HG02870 (cell line): Measurements from ENCODE around the gene GPC6.

Experiments
- ATAC-seq: cut with Tn5 transposase; IDR thresholded peaks from one replicate; pipeline ENCODE4 v1.9.1; 2021; ENCODE audit warnings: mild to moderate bottlenecking, moderate library complexity; ENCODE audit not compliant: unreplicated experiment

Gene GPC6

DNA sequence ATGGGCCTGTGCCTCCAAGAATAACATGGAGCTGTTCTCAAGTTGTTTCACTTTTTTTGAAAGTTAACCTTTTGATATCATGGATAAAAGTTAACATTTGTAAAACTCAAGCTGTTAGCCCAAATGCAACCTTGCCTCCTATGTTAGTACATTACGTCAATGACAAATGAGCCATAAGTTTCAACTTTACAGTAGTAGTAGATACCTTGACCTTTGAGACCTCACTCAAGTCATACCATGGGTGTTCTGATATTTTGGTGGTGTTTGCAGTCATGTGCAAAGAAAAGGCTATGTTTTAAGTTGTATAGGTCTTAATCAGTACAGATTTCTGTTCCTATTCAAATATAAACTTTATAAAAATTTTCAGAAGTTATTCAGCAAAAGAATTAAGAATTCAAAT is 539.2 kb downstream of the GPC6 start:
- ATAC-seq: no peak

DNA sequence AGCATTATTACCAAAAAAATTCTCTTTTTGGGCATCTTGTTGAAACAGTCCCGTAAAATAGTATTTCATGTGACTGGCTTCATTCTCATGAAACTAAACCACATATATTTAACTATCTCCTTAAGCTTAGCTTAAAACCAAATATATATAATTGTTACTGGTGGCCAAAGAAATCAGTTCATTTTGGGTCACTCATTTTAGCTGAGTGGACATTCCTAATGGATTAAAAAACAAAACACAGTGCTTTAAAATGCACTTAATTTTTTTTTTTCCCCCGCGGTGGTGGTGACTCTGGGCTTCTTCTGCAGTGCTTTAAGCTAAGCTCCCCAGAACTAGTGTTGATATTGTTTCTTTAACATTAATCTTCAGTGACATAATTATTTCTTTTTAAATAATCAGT is 540.1 kb downstream of the GPC6 start:
- no peak for ATAC-seq

DNA sequence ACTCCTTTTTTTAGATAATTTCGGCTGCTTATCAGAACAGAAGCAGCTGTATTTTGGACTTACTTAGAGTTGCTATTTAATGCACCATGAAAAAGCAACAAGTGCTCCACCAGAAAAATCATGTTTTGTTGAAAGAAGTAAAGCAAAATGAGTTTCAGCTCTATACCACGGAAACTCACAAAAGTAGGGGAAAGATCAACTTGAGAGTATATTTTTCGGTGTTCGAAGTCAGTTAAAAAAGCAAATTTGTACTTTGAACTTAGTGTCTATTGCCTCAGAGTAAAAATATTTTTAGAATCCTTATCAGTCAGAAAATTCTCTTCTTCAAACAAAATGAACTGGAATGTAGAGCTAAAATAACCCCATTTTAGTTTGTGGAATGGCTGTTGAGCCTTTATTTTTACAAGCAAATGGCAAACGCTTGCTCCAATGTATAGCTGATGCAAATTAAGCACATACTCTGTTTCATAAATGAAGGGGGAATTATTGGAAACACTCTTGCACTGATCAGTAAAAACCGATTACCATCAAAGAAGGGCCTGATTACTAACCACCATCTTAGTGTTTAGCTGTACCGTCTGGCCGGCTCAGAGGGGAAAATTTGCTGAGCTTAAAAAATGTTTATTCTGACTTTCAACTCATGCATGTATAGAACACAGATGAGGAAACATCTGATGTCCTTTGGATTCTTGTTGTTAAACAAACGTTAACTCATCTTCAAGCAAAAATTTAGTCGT is 540.7 kb downstream of the GPC6 start:
- ATAC-seq: no peak

DNA sequence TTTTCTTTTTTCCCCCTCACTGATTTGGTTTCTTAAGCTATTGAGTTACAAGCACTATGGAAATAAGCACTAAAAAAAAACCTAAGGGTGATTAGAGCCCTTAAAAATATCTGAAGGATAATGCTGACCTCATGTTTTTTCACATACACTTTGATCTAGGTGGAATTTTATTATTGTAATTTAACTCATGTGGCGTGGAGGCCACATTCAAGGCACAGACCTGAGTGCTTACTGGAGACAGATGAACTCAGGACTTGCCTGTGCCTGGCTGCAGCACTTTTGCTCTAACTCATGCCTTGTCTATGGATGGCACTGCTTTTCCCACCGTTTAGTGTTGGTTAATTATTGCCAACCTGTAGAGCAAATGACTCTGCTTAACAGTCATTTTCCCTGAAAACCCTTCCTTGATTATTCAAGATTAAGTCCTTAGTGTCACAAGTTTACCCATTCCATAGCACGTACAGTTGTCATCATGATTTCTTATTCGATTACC is 541.4 kb downstream of the GPC6 start:
- no peak for ATAC-seq

DNA sequence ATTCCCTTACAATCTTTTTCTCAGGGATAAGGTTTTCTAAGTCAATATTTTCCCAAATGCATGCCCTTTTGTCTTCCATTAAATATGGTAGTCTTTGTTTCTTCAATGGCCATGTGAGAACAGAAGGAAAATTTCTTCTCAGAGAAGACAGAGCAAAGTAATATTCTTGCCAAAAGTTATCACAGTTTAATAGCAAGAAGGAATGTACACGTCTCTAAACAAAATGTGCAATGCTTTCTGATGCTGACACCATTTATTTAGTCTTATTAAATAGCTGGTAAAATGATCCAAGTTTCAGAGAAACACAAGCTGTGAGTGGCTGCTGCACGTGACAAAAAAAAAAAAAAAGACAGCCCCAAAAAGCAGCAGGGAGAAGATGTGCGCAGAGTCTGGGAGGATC is 542.5 kb downstream of the GPC6 start:
- no peak for ATAC-seq

DNA sequence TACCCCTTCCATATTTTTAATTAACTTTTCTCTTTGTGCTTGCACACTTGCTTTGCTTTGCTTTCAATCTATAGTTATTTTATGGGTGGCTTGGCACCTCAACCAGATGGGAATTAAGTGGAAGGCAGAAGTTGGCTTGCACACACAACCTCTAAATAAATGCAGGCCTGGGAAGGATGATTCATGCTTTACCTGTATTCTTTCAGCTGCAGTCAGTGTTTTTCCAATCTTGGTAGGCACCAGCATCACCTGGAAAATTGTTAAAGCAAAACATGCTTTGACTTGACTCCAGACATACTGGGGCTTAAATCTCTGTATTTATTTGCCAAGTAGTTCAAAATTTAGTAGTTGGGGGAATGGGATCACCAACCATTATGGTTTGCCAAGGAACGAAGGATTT is 543.0 kb downstream of the GPC6 start:
- ATAC-seq: no peak

DNA sequence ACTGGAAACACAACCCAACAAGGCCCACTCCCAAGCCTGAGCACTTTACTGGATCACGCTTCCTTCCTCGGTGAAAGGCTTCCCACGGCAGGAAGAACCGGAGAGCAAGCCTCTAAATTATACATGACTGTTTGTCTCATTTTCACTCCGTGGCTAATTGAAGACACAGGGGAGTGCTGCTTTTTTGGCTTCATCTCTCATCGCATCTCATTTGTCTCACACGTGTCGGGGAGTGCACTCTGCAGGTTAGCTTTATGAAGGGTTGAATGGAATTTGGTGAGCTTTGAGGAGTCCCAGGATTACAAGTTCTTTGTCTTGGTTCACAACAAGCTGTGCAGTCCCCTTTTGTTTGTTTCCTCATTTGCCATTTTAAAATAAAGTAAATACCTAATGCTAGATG is 544.6 kb downstream of the GPC6 start:
- no peak for ATAC-seq

DNA sequence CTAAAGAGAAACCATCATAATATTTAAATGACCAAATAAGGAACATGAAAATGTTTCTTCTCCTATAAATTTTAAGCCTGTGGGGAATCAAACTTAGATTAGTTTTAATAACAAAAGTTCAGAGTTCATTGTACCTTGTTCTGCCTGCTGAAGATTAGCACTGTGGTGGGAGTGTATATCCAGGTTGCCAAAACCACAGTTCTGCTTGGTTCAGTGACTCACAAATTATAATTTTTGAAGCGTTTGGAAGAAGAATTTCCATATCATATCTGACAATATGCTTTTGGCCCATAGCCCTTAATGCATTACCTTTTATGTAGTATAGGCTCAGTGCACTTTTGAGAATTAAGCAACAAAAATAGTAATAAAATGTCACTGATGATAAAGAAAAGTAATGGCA is 545.2 kb downstream of the GPC6 start:
- ATAC-seq: no peak

DNA sequence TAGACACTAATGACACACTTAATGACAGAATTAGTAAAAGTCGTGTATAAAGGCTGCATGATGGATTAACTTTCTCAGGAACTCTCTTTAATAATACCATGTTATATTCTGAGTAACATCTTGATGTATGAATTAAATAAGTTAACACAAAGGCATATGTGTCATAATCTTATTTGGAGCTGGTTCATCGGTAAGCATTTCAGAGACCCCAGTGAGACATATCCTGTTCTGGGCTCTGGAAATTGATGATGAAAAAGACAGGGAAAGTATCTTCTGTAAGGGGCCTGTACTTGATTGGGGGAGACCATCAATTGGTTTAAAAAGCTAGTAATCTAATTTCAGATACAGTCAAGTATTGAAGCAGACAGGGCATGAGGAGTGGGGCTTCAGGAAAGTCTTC is 547.9 kb downstream of the GPC6 start:
- no peak for ATAC-seq

DNA sequence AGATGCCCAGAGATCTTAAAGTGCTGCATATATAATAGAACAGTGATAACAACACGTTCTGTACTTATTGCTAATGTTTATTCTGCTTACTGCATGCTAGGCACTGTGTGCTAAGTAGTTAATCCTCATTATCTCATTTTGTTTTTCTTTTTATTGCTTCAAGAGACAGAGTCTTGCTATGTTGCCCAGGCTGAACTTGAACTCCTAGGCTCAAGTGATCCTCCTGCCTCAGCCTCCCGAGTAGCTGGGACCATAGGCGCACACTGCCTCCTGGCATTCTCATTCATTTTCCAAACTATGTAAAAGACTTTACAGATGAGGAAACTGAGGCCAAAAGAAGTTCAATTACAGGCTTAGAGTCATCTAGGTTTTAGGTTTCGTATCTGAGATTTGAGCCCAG is 548.4 kb downstream of the GPC6 start:
- ATAC-seq: no peak

DNA sequence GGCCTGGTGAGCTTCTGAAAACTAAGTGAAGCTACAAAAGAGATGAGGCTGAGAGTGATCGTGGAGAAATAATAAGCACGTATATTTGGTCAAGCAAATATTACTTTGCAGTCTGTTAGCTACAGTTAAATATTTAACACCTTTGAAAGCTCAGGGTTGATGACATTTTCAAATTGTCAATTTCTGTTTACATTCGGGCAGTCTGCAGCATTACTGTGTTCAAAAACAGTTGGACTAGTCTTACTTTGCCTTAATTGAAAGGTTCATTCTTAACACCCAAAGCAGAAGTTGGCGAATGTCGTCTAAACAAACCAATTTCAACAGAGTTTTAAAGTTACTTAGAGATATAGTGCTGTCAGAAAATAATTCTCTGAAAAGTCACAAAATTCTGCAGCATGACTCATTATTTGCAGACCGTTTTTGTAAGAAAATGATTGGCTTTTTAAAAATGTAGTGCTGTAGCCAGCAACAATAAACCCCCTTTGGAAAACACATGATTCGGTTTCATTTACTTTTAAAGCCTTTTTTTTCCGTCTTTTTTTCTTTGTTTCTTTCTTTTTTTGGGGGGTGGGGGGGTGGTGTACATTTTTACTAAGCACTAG is 549.0 kb downstream of the GPC6 start:
- ATAC-seq: no peak

DNA sequence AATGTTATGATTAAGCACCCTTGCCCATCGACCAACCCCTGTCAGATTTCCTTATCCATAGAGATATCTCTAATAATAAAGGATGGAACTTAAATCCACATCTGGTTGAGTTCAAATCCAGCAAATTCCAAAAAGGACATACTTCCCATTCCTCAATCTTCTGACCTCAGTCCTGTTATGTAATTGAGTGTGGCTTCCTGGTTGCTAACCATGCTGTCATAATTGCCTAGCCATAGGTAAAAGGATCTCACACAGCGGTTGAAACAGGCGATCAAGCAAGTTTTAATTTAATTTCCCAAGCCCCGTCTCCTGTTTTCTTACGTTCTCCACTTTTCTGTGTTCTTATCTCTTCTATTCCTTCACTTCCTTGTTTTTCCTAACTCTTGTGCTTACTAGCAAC is 550.3 kb downstream of the GPC6 start:
- ATAC-seq: no peak

DNA sequence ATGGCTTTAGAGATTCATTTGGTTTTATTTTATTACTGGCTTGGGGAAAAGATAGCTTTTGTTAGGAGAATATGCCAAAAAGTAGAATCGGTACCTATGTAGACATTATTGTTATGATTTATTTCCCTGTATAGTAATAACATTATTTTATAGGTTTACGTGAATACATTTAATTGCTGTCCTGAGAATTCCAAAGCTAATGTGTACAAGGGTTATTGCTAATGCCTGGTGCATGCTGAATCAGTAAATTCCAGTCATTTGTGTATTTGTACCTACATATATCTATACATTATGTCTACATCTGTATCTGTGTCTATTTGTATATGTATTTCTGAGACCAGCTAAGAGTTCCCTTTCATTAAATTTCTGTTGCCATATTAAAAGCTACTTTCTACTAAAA is 550.9 kb downstream of the GPC6 start:
- no peak for ATAC-seq

DNA sequence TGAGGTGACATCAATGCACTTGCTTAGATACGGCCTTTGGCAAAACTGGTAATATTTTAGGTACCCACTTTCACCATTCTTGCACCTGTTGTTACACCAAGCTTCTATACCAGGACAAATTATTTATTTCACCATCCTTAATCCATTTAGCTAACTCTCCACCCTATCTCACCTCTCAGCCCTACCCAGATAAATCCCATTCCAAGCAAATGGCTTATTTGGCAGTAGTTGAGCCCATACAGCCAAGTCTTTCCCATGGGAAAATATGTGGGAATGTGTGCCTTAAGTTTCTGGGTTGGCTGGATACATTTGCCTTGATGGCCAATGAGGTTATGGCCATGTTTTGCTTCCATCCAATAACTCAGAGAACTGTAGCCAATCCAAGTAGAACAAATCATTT is 551.9 kb downstream of the GPC6 start:
- no peak for ATAC-seq

DNA sequence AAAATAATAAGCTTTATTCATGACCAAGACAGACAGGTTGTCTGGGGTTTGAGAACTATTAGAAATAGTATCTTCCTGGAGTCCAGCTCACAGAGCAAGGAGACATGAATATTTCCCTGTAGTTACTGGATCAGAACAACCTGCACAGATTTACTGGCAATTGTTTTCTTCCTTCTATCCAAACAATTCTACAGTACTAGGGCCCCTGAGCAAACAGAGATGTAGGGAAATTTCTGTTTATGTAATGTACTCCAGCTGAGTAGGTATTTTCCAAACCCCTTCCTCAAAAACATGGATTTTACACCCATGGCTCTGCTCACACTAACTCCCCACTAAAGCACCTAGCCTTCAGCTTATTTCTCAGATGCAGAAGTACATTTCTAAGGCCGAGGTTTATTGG is 557.6 kb downstream of the GPC6 start:
- ATAC-seq: no peak

DNA sequence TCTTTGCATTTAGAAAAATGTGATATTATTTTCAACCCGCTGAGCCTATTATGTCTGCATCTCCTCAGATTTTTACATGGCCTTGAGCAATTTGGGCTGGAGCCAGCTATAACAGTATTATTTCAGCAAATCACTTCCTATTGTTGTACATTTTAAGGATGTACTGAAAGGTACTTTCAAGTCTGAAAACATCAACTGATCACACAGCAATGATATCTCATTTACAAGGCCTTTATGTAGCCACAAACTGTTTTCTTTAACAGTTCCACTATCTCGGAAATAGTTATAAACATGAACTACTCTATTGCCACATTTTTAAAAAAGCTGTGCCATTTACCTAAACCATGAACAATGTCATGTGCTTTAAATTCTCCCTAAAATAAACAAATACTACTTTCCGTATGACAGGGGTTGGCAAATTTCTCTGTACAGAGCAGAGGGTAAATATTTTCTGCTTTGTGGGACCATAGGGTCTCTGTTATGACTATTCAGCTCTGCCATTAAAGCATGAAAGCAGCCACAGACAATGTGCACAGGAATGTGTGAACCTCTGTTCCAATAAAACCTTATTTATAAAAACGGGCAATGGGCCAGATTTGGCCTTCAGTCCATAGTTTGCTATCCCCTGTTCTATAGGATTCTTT is 560.4 kb downstream of the GPC6 start:
- no peak for ATAC-seq

DNA sequence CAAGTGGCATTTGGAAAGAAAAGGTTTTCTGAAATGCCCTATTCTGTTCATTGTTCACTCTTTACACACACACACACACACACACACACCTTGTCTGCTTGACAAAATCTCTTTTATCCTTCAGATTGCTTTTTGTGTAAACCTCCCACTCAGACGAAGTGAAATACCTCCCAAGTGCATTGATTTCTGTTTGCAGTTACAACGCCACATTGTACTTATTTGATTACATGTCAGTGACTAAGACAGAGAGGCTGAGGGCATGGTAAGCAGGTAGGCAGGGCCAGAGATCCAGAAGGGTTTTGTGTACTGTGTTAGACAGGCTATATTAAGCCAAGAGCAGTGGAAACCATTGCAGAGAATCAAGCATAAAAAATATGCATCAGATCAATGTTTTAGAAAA is 561.8 kb downstream of the GPC6 start:
- ATAC-seq: no peak

DNA sequence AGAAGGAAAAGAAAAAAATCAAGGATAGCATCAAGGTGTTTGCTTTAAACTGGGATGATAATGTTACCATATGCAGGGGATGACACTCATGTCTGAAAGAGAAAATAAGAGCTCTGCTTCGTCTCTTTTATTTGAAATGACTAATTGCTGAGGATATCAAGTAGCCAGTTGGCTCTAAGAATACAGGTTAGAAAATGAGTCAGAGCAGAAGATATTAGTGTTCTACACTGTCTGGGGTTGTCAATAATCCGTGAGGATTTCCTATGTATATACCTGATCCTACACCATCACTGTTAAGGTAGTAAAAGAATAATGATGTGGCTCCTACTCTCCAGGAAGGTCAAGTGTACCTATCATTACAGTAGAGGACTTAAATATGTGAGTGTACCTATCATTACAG is 562.5 kb downstream of the GPC6 start:
- ATAC-seq: no peak

DNA sequence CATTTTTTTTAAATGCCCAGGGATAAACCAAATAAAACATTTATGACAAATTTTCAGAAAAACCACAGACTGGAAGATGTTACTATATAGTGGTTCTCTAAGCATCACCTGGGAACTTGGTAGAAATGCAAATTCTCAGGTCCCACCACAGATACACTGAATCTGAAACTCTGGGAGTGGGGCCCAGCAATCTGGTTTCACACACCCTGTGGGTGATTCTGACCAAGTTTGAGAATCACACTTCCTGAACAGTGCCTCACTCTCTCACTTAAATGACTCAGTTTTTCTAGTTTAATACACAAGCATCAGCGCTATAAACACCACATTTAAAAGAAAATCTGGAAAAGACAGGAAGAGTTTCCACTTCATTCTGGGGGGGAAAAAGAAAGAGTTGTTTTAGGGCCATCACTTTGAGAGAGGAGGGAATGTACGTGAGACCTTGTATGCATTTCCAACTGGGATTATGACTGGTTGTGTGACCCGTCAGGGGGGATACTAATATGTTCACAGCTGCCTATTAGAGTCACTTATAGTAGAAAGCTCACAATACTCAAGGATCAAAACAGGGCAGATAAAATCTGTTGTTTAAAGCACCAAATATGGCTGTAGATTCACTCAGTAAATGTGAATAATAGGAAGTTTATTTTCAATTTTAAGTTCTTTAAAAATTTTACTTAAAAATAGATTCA is 567.7 kb downstream of the GPC6 start:
- ATAC-seq: peak; percentile 86

DNA sequence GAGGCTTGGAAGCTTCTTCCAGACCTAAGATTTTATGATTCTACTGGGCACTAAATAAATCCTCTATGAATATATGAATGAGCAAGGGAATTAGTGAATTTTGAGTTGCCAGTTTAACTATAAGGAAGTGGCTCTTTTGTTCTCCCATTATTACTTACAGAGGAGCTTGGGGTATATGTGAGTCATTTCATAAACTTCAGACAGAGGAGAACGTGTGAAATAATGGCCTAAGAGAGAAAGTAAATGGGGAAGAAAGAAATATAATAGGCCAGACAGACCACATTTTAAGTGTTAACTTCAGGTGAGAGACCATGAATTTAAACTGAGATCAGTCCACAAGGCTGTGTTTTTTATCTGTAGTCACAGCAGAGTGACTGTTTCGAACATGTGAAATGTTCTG is 570.9 kb downstream of the GPC6 start:
- ATAC-seq: no peak

DNA sequence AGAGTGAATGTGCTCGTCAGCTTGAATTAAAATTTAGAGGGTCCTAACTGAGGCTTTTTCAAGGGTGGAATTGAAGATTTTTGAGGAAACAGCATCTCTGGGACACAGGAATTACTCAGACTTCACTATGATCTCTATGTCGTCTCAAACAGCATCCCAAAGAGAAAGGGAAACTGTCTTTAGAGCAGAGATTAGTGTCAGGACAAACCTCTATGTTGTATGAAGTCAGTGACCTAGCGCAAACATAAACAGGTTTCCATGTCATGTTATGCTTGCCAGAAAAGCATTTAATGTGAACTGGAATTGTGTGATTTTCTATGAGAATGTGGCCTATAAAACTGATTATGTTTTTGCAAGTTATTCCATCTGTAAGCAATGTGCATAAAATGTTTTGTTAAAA is 573.7 kb downstream of the GPC6 start:
- ATAC-seq: no peak

DNA sequence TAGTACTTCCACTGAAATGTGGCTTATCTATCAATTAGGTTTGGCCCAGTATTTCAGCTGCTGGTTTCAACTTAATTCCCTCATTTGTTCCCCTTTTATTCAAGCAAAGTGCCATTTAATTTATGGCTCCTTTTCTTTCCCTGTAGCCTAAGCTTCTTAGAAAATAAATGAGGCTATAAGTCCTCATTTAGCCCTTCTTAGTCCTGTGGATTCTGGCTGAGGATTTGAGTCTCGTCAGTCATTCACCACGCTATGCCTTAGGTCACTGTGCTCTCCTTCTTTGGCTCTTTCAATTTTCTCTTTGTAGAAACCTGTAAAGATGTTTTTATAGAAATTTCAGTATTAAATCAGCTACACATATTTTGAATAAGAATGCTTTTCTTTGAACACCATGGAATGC is 579.1 kb downstream of the GPC6 start:
- no peak for ATAC-seq
